Measurements from ENCODE around the gene IRF5.
A peak's percentile ranks its signal among the peaks of the same experiment; 100 is the strongest.

IRF5 gene

DNA sequence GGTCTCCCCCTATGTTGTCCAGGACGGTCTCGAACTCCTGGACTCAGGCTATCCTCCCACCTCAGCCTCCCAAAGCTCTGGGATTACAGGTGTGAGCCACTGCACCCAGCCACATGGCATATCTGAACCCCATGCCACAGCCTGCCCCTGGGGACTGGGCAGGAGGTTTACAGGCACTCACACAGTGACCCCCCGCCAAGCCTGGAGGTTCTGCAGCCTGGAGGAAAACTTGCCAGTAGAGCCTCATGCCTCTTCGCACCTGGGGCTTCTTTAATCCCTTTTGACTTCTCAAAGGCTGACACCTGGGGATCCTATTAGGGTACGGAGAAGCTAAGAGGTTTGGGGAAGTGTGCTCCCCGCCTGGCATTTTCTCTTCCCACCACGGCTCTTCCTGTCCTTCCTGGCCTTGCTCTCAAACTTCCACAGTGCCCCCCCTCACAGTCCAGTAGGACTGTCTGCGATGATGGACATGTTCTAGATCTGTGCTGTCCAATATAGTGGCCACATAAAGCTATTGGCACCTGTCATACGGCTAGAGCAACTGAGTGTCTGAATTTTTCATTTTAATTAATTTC is 15.8 kb upstream of the IRF5 start:
- DNase-seq = no peak

DNA sequence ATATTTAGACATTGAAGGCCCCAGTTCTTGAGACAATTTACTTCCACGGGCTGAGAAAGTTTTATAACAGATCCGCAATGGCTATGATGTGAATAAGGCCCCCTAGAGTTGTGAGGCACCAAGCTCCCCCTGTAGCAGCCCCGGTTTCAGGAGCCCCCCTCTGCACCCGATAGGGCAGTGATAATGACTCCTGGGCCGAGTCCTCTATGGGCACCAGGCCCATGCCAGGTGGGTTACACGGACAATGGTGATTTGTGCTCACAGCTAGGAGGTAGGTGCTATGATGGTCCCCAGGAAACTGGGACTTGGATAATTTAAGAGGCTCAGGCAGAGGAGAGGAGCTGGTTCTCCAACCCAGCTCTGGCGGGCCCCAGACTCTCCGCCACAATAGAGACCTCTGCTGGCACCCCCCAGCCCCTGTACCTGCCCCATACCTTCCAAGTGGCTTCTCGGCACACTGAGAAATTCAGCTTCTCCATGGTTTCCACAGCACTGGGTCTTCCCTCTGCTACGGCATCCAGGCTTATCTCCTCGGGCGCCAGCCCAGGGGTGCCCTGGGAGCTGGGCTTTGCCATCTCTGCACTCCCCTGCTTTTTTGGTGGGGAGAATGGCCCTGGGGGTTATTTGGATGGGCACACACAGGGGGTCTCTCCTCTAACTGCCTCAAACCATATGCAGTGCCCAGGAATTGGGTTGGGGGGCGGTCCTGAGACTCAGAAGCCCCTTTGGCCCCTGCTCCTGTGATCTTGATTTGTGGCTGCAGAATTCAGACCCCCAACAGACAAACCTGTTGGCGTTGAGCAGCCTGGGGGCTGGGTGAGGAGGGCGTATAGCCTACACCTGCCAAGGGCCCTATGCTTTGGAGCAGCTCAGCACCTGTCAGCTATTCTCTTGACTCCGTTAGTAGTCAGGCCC is 15.0 kb upstream of the IRF5 start:
- no peak for DNase-seq

DNA sequence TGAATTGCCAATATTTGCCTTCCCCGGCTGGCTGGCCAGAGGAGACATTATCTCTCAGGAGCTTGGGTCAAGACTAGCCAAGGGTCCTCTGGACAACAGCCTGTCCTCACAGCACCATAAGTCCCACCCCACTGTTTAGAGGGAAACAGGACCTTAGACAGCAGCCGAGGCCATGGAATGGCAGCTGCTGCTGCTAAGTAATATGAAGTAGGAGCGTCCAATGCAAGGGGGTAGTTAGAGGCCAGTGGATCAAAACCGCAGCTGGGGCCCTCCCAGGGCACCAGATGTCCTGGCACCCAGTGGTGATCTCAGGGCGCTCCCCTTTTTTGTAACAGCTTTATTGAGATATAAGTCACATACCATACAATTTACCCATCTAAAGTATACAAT is 14.3 kb upstream of the IRF5 start:
- no peak for DNase-seq

DNA sequence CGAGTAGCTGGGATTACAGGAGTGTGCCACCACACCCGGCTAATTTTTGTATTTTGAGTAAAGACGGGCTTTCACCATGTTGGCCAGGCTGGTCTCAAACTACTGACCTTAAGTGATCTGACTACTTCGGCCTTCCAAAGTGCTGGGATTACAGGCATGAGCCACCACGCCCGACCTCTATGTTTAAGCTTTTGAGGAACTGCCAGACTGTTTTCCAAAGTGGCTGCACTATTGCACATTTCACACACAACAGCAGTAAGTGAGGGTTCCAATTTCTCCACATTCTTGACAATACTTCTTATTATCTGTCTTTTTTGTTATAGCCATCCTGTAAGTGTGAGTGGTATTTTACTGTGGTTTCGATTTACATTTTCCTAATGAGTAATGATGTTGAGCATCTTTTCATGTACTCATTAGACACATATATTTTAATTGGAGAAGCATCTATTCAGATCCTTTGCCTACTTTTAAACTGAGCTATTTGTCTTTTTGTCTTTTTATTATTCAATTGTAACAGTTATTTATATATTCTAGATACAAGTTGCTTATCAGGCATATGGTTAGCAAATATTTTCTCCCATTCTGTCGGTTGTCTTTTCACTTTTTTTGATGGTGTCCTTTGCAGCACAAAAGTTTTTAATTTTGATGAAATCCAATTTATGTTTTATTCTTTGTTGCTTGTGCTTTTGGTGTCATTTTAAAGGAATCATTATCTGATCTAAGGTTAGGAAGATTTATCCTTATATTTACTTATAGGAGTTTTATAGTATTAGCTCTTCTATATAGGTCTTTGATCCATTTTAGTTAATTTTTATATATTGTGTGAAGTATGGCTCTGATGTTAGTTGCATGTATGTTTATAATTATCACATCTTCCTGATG is 12.8 kb upstream of the IRF5 start:
- DNase-seq = no peak

DNA sequence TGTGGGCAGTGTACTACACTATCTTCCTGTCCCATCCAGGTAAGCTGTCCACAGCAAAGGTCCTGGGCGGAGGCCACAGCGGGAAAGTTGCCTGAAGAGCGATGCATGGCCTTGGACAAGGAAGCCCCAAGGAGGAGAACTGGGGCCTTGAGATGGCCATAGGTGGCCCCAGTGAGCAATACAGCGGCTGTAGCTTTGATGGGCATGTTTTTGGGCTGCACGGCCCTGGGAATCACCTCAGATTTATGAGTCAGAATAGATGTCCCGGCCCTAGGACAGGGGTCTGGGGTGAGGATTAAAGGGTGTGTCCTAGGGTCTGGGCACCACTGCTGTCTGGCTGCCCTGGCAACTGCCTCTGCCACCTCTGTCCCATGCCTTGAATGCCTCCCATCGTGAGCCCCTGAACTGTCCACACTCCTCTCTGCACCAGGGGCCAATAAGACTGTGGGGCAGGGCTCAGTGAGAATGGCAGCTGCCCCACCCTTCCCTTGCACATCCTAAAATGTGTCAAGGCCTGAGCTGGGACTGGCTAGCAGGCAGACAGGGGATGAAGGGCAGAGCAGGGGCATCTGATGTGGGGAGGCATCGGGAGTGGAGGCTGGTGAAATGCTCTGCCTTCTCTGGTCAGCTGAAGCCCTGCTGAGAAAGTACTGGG is 9.4 kb upstream of the IRF5 start:
- no peak for DNase-seq

DNA sequence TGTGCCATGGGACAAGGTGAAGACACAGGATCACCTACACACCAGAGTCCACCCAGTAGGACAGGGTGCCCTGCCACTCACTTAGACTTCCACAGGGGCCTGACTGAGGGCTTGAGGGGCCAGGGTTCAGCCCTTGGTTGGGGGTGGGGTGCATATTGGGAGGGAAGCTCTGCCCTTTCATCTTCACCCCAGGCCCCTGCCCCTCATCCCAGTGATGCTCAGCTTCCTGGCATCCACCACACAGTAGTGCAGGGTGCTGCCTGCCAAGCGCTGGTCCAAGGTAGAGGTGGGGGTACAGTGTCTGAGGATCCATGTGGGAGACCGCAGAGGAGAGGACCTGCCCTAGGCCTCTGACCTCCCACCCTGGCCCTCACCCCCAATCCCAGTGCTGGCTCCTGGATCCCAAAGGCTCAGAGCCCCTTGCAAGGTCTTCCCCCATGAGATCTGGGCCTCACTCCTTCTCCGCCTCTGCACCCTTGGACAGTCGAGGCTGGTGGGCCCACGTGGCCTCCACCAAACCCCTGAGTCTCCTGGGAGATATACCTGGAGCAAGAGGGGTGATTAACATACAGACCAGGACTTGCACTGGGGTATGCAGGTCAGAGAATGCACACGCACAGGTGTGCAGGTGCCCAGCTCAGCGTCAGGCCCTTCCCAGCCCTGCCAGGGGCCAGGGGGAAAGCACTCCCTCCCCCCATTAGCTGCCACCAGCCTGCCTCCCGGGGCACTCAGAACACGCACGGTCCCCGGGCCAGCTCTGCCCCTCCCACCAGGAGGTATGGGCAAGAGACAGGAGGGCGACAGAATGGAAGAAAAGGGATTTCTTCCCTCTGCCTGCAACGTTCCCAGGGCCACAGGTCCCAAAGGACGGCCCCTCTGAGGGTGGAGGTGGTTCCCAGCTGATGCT is 8.6 kb upstream of the IRF5 start:
- no peak for DNase-seq

DNA sequence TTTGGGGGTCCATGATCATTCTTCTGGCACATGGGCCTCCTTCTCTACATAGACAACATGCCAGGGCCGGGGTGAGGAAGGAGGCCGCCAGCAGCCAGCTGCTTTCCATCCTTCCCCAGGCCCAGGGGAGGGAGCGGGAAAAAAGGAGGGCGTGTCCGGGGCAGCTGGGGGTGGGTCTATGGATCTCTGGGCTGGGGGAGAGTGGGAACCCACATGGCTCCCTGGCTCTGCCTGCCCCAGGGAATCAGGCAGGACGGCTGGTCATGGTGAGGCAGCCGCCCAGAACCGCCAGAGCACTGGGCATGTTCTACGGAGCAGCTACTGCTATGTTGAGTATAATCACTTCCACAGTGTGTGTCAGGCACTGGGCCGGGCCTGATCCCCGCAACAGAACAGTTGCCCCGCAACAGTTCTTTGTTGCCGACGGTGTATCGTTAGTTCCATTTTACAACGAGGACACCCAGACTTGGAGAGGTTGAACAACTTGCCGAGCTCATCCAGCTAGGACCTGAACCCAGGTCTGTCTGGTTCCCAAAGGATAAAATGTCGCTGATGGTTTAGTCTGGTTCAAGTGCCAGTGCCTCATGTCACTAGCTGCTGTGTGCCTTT is 6.4 kb upstream of the IRF5 start:
- DNase-seq = no peak

DNA sequence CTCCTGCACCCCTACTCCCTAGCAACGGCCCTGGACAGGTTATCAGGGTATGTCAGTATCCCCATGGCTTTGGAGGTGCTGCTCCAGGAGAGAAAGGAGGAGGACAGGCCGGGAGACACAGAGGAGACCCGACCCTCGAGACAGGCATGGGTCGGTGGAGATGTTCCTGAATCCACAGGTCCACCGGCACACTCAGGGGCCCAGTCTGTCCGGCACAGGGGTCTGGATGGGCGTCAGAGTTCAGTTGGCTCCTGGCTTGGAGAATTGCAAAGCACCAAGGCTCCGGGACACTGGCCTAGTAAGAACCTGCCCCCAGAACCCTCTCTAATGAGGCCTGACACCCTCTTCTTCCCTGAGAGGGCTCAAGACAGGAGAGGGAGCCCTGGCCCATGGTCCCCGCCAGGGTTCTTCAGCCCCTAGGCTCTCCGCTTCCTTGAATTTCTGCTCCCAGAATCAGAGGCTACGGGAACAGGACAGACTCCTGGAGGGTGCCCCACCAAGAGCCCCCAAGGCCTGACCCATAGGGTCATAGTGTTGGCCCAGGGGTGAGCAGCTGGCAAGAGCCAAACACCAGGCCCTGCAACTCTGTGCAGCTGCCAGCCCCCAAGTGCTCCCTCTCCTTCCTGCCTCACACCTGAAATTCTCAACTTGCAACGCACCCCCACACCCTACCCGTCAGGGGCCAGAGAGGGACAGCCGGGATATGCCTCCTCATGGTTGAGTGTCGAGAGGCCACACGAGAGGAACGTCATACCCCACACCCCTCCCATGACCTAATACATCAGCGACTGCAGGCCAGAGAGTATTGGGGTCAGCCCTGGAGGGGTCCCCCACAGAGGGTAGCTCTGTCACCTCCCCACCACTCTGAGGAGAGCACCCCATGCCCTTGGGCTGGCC is 5.5 kb upstream of the IRF5 start:
- DNase-seq = no peak

DNA sequence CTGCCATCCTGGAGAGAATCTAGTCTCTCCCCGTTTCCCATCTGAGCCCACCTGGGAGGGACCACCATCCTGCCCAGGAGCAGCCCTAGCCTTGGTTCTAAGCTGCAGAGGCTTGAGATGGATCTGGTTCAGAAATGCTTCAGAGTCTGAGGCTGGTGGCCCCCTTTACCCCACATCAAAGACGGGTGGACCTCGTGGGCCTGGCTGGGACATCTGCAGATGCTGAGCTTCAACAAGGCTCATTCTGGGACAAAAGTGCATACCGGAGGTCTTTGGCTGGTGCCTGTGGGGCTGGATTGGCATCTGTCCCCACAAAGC is 4.9 kb upstream of the IRF5 start:
- no peak for DNase-seq

DNA sequence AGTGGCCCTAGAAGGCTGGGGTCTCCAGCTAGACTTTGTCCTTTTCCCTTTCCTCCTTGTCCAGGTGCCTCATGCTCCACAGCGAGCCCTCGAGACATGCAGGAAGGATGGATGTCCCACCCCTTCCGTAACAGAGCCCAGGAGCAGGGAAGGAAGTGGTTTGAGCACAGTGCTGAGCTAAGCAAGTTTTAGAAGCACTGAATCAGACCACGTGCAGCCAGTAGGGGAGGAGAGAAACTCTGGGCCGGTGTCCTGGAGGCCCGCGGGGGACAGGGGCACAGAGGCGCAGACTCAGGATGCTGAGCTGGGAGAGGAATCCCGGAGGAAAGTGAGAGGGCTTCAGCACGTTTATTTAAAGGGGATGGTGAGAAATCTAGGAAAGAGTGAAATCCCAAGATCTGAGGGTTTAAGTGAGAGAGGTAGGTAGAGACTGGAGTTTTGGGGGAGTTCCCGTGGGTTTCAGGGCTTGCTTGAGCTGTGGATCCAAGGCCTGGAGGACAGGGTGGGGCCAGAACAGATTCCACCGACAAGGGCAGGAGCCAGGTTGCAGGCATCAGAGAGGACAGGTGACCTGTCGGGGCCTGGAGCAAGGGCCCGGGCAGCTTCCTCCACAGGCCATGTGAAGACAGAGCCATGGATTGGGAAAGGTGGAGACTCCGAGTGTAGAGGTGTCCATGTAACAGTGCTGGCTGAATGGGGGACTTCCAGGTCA is 4.4 kb upstream of the IRF5 start:
- no peak for DNase-seq

DNA sequence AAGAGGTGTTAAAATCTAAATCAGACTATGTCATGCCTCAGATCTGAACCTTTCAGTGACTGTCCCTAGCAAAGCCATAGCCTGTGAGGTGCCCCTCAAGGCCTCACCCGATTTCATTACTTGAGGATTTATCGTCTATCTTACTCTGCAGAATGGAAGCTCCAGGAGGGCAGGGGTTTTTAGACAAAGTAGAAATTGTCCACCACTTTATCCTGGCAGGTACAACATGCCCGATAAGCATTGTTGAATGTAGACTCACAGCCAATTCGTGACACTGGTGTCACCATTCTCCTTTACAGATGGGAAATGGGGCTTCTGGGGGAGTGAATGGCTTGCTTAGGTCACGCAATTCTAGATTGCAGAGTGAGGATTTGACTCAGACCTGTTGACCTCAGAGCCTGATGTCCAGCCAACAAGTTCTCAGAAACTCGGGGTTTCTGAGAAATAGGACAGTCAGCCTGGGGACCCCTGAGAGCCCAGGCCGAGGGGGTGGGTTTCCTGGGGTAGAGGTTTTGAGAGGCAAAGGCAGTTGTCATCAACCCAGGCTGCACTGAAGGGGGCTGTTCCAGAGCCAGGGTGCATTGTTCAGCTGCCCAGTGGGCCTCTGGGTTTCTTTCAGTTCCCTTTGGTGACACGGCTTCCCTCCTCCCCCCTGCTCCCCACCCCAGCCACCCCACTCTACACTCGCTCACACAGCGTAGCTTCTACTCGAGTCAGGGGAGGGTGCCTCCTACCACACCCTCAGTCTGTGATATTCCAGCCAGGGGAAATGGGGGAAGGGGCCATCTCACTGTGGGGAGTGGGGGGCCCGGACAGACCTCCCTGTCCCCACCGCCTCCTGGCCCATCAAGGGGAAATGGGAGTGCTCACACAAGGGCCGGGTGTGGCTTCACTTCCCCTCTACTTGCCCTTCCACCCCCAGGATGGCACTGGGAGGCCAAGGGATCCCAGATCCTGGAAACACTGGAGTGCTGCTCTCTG is 3.1 kb upstream of the IRF5 start:
- no peak for DNase-seq

DNA sequence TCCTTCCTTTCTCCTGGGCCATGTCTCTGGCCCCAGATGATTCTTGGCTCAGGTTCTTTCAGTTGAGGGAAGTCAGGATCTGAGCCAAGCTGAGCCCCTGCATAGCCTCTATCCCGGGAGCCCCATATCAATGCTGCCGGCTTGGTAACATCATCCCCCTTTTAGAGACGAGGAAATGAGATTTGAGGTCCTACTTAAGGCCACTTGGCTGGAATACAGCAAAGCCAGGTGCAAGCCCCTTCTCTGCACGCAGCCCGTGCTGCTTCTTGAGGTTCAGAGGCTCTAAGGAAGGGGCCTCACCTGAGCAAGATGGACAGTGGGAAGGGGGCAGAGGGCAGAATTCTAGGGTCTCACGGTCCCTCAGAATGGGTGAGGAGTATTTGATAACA is 2.4 kb upstream of the IRF5 start:
- no peak for DNase-seq

DNA sequence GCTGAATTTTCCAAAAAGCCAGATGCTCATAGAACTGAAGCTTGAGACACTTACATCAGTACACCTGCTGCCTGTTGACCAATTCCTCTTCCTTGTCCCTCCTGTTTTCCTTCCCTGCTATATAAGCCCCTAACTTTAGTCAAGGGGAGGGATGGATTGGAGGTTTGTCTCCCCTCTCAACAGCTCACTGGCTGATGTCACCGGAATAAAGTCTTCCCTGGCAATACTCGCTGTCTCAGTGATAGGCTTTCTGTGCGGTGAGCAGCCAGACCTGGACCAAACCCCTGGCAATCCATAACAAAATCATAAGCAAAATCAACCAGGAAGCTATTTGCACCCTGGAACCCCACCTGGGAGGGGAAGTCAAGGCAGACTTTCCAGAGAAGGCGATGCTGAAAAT is 929 bp upstream of the IRF5 start:
- DNase-seq = no peak

DNA sequence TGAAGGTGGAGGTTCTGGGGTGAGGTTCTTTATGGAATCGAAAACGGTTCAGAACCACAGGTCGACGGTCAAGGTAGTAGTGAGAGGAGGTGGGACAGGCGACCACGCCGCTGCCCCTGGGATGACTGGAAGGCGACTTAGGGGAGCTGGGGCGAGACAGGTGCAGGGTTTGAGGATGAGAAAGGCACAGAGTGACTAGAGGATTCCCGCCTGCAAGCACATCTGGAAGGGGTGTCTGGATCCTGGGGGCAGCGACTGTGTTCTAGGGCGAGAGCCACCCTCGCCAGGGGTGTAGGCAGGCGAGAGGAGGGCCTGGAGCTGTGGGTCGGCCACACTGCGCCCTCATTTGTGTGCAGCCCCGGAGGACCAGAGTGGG is 468 bp upstream of the IRF5 start:
- no peak for DNase-seq

DNA sequence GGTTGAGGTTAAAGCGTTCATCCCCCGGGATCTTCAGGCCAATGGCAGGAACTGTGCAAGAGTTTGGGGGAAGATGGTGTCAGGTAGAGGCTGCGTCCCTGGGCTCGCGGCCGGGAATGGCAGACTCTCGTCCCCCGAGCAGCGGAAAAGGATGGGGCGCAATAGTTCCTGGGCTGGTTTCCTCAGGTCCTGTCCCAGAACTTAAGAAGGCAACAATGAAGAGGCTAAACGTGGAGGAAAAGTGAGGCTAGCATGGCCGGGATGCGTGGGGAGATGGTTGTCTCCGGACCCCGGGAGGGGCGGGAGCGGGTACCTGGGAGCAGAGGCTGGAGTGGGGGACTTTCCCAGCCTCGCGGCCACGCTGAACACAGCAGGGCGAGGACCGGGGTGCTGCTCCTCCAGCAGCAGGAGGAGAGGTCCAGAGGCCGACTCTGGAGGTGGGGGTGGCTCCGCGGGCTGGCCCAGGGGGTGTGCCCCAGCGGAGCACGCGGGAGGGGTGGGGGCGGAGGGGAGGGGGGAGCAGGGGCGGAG is 882 bp downstream of the IRF5 start:
- peak; percentile 7 for DNase-seq

DNA sequence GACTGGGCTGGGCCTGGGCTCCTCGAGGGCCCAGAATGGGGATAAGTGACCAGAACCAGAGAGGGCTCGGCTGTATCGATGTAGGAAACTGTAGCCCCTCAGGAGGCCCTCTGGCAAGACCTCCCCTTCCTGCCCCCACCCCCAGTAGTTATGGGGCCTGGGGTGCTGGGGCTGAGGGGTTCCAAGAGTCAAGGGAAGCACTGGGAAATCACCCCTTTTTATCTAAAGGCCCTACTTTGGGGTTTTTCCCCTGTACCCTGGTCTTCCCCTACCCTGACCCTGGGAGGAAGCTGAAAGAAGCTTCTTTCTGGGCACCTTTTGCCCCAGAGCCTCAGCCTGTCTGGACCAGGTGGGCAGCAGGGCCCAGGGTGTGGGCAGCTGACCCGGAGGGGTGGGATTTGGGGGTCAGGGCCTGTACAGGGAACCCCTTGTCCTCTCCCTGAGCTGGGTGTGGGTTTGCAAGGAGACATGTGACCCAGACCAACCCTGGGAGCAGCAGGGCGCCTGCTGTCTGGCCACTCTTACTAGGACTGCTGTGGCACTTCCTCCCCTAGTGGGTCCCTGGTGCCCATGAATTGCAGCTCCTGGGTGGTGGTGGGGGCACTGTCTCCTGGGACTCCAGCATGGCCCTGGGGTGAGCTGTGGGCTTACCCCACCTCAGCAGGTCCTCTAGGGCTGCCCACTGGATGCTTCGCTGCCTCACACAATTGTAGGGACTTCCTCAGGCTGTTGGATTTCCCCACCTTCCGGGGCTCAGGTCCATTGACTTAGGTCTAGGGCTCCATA is 1.5 kb downstream of the IRF5 start:
- no peak for DNase-seq

DNA sequence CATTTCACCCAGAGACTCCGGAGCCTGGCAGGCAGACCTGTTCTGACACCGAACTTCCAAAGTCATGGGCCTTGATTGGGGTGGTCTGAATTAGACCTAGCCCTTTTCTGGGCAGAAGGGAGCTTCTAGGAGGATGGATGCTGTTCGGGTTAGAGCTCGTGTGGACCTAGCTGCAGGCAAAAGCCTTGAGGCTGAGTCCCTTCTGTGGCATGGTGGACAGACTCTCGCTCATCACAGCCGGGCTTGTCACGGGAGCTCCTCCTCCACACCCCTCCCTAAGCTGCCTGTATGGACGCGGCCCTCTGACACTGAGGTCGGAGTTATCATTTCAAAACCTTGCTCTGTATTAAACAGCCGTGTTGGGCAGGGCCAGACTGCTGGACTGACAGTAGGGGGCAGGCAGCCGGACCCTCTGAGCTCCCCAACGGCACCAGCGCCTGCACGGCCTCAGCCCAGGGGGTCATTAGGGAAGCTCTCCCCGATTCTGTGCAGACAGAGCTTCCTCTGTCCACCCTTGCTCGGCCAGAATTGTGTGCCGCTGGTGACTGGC is 2.2 kb downstream of the IRF5 start:
- no peak for DNase-seq
